ENCODE data around the gene HOXD13. TPM values are rescaled to one million over a fixed set of nuclear protein-coding genes. Genes with fewer than 3 reads are reported as not detected.

HOXD13 gene
- total and polyA plus RNA-seq, 2 of the 13 experiments (the other 11 are each of a cell fraction or from before 2014, with no cell fraction given) = not detected

DNA sequence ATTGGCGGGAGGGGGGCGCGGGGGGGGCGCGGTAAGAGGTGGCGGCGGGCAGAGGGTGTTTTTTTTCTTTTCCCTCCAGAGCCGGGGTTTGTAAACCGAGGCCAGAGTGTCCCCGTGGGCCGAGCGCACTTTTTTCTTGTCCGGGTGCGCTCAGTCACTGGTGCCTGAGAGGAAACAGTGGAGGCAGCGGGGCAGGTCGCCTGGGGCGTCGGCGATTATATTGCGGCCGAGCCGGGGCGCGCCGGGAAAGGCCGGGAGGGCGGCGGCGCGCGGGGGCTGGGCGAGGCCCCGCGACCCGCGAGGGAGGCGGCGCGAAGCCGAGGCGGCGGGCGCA lies 37.3 kb downstream of the HOXD13 start:
- peaks cover 9 to 81% of the 10 kb centered on the region in 2 experiments for H3K27me3 ChIP-seq (ENCODE audit: control insufficient read depth in 1 of 2, insufficient read depth in 2 of 2, low read length in 2 of 2)
- POLR2A ChIA-PET = no interaction called here
- in situ Hi-C loops (cut with HindIII; ENCODE audit: extremely low pct_ligation_motif_present, low pct_unique_long_range_greater_than_20kb) = loop anchor here (5.0 kb wide), 4 partner anchors 423 to 1018 kb away; no protein-coding TSS in a partner anchor

More for the DNA sequence above, 37.3 kb downstream of the HOXD13 start:
- no peaks in the 10 kb centered on the region for H3K36me3 ChIP-seq (replicated peaks in 1 of 2; ENCODE audit: control insufficient read depth in 1 of 2, insufficient read depth in 2 of 2, low read length in 2 of 2)
- CTCF ChIA-PET (ENCODE audit: low intra/inter-chr PET ratio, low total read pairs) = no interaction called here
- no peaks in the 10 kb centered on the region for H3K4me1 ChIP-seq (ENCODE audit: insufficient read depth, low read length)
- no peak overlapping the region for H3K4me2 ChIP-seq (ENCODE audit: low read depth, low read length)
- whole genome bisulfite sequencing (ENCODE audit: low lambda C conversion rate) = 75% methylated on average over 43 of the region's 43 CpGs
- no peak overlapping the region for H3K9ac ChIP-seq (ENCODE audit: insufficient read depth, low read depth, low read length)
- FAIRE-seq (no peak), ATAC-seq (no peak), DNase-seq (ENCODE audit: low spot score) (no peak)
- intact Hi-C loops (cut with micrococcal nuclease; ENCODE audit: unreplicated experiment) = no loop called here
- TF ChIP-seq HMGA1 (CRISPR knock-in tag; conservative IDR thresholded peaks at IDR 0.05) (no peak), ZNF891 (CRISPR knock-in tag; IDR thresholded peaks at IDR 0.05) (no peak), ZBTB1 (CRISPR knock-in tag; IDR thresholded peaks at IDR 0.05; ENCODE audit: borderline replicate concordance) (no peak), ZKSCAN8 (CRISPR knock-in tag; IDR thresholded peaks at IDR 0.05; ENCODE audit: borderline replicate concordance) (no peak), RBFOX2 (IDR thresholded peaks at IDR 0.05; ENCODE audit: low read depth, low read length) (no peak), HOXD1 (CRISPR knock-in tag; IDR thresholded peaks at IDR 0.05) (no peak), YY1 (IDR thresholded peaks at IDR 0.05; ENCODE audit: insufficient read depth, insufficient replicate concordance, low read depth, low read length) (no peak), ZNF773 (CRISPR knock-in tag; IDR thresholded peaks at IDR 0.05; ENCODE audit: borderline replicate concordance) (no peak), NFRKB (IDR thresholded peaks at IDR 0.05) (no peak), ZNF432 (CRISPR knock-in tag; IDR thresholded peaks at IDR 0.05; ENCODE audit: borderline replicate concordance) (no peak), ZNF746 (CRISPR knock-in tag; IDR thresholded peaks at IDR 0.05) (no peak), PAF1 (CRISPR knock-in tag; IDR thresholded peaks at IDR 0.05) (no peak), ATF7-NPFF (CRISPR knock-in tag; IDR thresholded peaks at IDR 0.05; ENCODE audit: low read depth) (no peak), ELF1 (CRISPR knock-in tag; IDR thresholded peaks at IDR 0.05) (no peak), U2AF2 (IDR thresholded peaks at IDR 0.05; ENCODE audit: low read depth, low read length) (no peak), ZSCAN30 (CRISPR knock-in tag; IDR thresholded peaks at IDR 0.05) (no peak)
- TF ChIP-seq, protein P1, sequence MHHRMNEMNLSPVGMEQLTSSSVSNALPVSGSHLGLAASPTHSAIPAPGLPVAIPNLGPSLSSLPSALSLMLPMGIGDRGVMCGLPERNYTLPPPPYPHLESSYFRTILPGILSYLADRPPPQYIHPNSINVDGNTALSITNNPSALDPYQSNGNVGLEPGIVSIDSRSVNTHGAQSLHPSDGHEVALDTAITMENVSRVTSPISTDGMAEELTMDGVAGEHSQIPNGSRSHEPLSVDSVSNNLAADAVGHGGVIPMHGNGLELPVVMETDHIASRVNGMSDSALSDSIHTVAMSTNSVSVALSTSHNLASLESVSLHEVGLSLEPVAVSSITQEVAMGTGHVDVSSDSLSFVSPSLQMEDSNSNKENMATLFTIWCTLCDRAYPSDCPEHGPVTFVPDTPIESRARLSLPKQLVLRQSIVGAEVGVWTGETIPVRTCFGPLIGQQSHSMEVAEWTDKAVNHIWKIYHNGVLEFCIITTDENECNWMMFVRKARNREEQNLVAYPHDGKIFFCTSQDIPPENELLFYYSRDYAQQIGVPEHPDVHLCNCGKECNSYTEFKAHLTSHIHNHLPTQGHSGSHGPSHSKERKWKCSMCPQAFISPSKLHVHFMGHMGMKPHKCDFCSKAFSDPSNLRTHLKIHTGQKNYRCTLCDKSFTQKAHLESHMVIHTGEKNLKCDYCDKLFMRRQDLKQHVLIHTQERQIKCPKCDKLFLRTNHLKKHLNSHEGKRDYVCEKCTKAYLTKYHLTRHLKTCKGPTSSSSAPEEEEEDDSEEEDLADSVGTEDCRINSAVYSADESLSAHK (CRISPR knock-in tag; IDR thresholded peaks at IDR 0.05; ENCODE audit: borderline replicate concordance) = no peak
- no peak overlapping the region for H2AFZ ChIP-seq (ENCODE audit: low read length)
- no peaks in the 10 kb centered on the region; the same call in 1 of the 2 replicates for H4K20me1 ChIP-seq (ENCODE audit: insufficient read depth, low read length)
- H3K9me3 ChIP-seq (ENCODE audit: low read length) = no peaks in the 10 kb centered on the region
- no peak overlapping the region for H3K27ac ChIP-seq (ENCODE audit: extremely low read length, insufficient read depth, low read length)
- no peaks in the 10 kb centered on the region for H3K79me2 ChIP-seq (ENCODE audit: insufficient read depth, low read length)
- no peak overlapping the region for H3K4me3 ChIP-seq (replicated peaks in 1 of 3; ENCODE audit: insufficient read depth in 1 of 3, low read depth in 2 of 3, low read length in 3 of 3)
- BruUV-seq (replicated peaks) = no TSS peak

Data from HepG2 (cell line).